Measurements from ENCODE around the gene ELAVL1. TPM values are rescaled to one million over a fixed set of nuclear protein-coding genes. Genes with fewer than 3 reads are reported as not detected.

ELAVL1 gene
- total RNA-seq, 1 donor from 2014 or later, result 83.5 TPM

DNA sequence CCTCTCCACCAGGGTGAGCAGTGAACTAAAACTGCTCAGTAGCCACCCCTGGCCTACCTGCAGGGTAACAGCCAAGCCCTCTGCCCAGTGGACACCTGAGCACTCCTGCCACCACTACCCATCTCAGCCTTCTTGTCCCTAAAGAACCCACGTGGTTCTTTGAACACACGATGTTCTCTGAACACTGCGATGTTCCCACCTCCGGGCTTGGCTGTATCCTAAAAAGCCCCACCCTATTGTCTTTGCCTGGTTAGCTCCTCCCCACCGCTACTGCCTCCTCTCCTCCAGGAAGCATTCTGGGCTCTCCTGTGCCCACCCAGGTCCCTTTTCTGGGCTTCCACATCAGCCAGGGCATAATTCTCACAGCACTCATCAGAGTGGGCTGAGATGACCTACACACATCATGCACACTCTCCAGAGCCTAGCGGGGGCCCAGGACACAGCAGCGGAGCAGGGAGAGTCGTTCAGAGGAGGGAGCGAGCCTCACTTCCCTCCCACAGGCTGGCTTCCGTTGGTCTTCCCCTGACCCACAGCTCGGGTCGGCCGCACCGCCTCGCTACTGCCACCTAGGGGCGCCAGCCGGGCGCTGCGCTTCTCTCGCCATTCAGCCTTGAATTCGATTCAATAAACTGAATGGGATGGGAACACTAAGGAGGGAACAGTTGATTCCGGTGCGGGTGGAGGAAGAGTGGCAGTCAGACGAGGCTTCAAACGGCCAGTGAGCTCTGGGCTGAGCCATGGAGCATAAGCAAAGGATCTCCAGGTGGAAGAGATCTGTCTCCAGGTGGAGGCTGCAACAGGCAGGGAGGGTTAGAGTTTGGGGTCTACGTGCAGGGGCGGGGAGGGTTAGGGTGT, 3.2 kb downstream of the ELAVL1 start:
- TF ChIP-seq CTCF (IDR thresholded peaks at IDR 0.05), result peak; percentile 94
- POLR2A ChIA-PET, result interaction anchor here (1.4 kb wide), 1 partner anchor 58 kb away, joined by 9 read pairs; the partner anchor contains the start of gene TIMM44
- Mint-ChIP-seq H3K4me1 (peaks cover 60% of the 10 kb centered on the region), H3K27me3 (no peaks in the 10 kb centered on the region), H3K27ac (peak overlapping the region; percentile 57), H3K36me3 (ENCODE audit: low read depth) (peaks cover 17% of the 10 kb centered on the region), H3K9me3 (no peaks in the 10 kb centered on the region), H3K4me3 (peak overlapping the region; percentile 80)
- CTCF ChIA-PET, result interaction anchor here (0.8 to 2.8 kb wide), 10 partner anchors 10 to 437 kb away, joined by 3 to 12 read pairs (median 4); partner anchors contain the start of genes SNAPC2 and TIMM44
- peak; percentile 77 for DNase-seq
- peak; percentile 55 for ATAC-seq (ENCODE audit: low read depth)
- intact Hi-C loops (cut with micrococcal nuclease), result loop anchor here (1.0 to 5.0 kb wide), 6 partner anchors 50 to 434 kb away; partner anchors contain the start of genes CCL25 and CTXN1

DNA sequence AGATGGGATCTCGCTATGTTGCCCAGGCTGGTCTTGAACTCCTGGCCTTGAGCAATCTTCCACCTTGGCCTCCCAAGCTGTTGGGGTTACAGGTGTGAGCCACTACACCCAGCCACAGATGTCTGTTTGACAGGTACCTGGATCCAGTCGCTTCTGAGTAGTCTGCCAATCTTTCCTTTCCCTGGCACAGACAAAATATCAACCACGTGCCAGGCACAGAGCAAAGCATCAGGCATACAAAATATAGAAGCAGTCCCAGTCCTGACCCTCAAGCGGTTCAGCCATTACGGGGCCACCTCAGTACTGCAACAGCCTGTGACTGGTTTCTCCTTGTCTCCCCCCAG, 3.8 kb downstream of the ELAVL1 start:
- DNase-seq, result no peak
- ChIA-PET POLR2A (interaction anchor here (1.4 kb wide), 1 partner anchor 58 kb away, joined by 9 read pairs; the partner anchor contains the start of gene TIMM44), CTCF (interaction anchor here (1.0 to 2.8 kb wide), 7 partner anchors 31 to 436 kb away, joined by 3 to 12 read pairs (median 6); partner anchors contain the start of genes SNAPC2 and TIMM44)
- ATAC-seq (ENCODE audit: low read depth), result no peak
- peaks cover 17% of the 10 kb centered on the region for H3K36me3 Mint-ChIP-seq (ENCODE audit: low read depth)
- H3K9me3 Mint-ChIP-seq, result no peaks in the 10 kb centered on the region
- H3K27me3 Mint-ChIP-seq, result no peaks in the 10 kb centered on the region
- no peak overlapping the region for H3K27ac Mint-ChIP-seq
- intact Hi-C loops (cut with micrococcal nuclease), result loop anchor here (5.0 kb wide), 3 partner anchors 51 to 349 kb away; partner anchors contain the start of genes CCL25 and CTXN1
- no peak for TF ChIP-seq CTCF (IDR thresholded peaks at IDR 0.05)
- peaks cover 66% of the 10 kb centered on the region for H3K4me1 Mint-ChIP-seq
- H3K4me3 Mint-ChIP-seq, result peak overlapping the region; percentile 80

GRCh38 chr19:8000298-8001038, 5.0 kb downstream of the ELAVL1 start:
- Mint-ChIP-seq H3K4me3 (no peak overlapping the region), H3K27ac (no peak overlapping the region), H3K36me3 (ENCODE audit: low read depth) (peaks cover 17% of the 10 kb centered on the region), H3K9me3 (no peaks in the 10 kb centered on the region), H3K4me1 (peaks cover 70% of the 10 kb centered on the region), H3K27me3 (no peaks in the 10 kb centered on the region)
- ATAC-seq (ENCODE audit: low read depth), result no peak
- no peak for TF ChIP-seq CTCF (IDR thresholded peaks at IDR 0.05)
- intact Hi-C loops (cut with micrococcal nuclease), result loop anchor here (5.0 kb wide), 3 partner anchors 52 to 348 kb away; partner anchors contain the start of genes CCL25 and CTXN1
- CTCF ChIA-PET, result interaction anchor here (1.0 to 2.8 kb wide), 3 partner anchors 31 to 435 kb away, joined by 3 to 12 read pairs (median 3); no protein-coding TSS in a partner anchor
- no peak for DNase-seq
- POLR2A ChIA-PET, result no interaction called here

- ChIA-PET CTCF (no interaction called here), POLR2A (no interaction called here)
- no peak overlapping the region for H3K27ac Mint-ChIP-seq
- H3K36me3 Mint-ChIP-seq (ENCODE audit: low read depth), result peaks cover 17% of the 10 kb centered on the region
- ATAC-seq (ENCODE audit: low read depth) (no peak), DNase-seq (no peak)
- H3K4me3 Mint-ChIP-seq, result no peak overlapping the region
- H3K4me1 Mint-ChIP-seq, result peaks cover 76% of the 10 kb centered on the region
- intact Hi-C loops (cut with micrococcal nuclease), result no loop called here
- no peaks in the 10 kb centered on the region for H3K27me3 Mint-ChIP-seq
- H3K9me3 Mint-ChIP-seq, result no peaks in the 10 kb centered on the region
- no peak for TF ChIP-seq CTCF (IDR thresholded peaks at IDR 0.05)
Observed at GRCh38 chr19:7999376-7999775, 6.1 kb downstream of the ELAVL1 start.
